Osteoblast (primary cell): Measurements from ENCODE around the gene FBXW7. TPM values are rescaled to one million over a fixed set of nuclear protein-coding genes. Genes with fewer than 3 reads are reported as not detected.

Experiments
- DNase-seq: peaks from one replicate; pipeline ENCODE4 v3.0.0; 2011; ENCODE audit warnings: low spot score, mixed read lengths; ENCODE audit not compliant: insufficient read length; ENCODE audit errors: missing footprints
- H2AFZ ChIP-seq: 2 replicates; pipeline ENCODE4 v1.6.0; 2011; ENCODE audit warnings: mild to moderate bottlenecking, low read length
- H3K27ac ChIP-seq: 2 replicates; pipeline ENCODE4 v1.5.1; 2011; ENCODE audit warnings: mild to moderate bottlenecking, low read depth, low read length, moderate library complexity
- H3K27me3 ChIP-seq: 2 replicates; pipeline ENCODE4 v1.6.0; 2012; ENCODE audit warnings: mild to moderate bottlenecking, control low read depth, inconsistent platforms, low read length, moderate library complexity; ENCODE audit not compliant: insufficient read depth
- H3K36me3 ChIP-seq: 2 replicates; pipeline ENCODE4 v1.5.1; 2011; ENCODE audit warnings: mild to moderate bottlenecking, low read length, control low read depth, moderate library complexity; ENCODE audit not compliant: insufficient read depth
- H3K4me1 ChIP-seq: 2 replicates; pipeline ENCODE4 v1.5.1; 2011; ENCODE audit warnings: mild to moderate bottlenecking, low read length, control low read depth, moderate library complexity; ENCODE audit not compliant: insufficient read depth
- H3K4me2 ChIP-seq: 2 replicates; pipeline ENCODE4 v1.6.0; 2011; ENCODE audit warnings: mild to moderate bottlenecking, low read length; ENCODE audit not compliant: insufficient read depth
- H3K4me3 ChIP-seq: fragments of 200-600 bp; sonication (generic); 3 replicates; pipeline ENCODE4 v1.5.1; 2012; ENCODE audit warnings: mild to moderate bottlenecking, low read length, inconsistent platforms; ENCODE audit not compliant: insufficient read depth
- H3K79me2 ChIP-seq: 2 replicates; pipeline ENCODE4 v1.6.0; 2012; ENCODE audit warnings: mild to moderate bottlenecking, low read length, control low read depth, inconsistent platforms; ENCODE audit not compliant: insufficient read depth
- H3K9me3 ChIP-seq: 2 replicates; pipeline ENCODE4 v1.5.1; 2011; ENCODE audit warnings: low read depth, low read length, control low read depth
- H4K20me1 ChIP-seq: 2 replicates; pipeline ENCODE4 v1.6.0; 2012; ENCODE audit warnings: mild to moderate bottlenecking, low read length, control low read depth; ENCODE audit not compliant: insufficient read depth
- total RNA-seq: library from RNA; depleted of rRNA; stranded (reverse); fragments of >200 nt; gene quantifications from 2 replicates; pipeline ENCODE4 v1.2.3, GENCODE V29; 2012
- TF ChIP-seq, protein P1 (sequence below): IDR thresholded peaks from 2 replicates; pipeline ENCODE4 v1.5.1; 2011; ENCODE audit warnings: mild to moderate bottlenecking, low read depth, low read length, moderate library complexity; ENCODE audit errors: extremely low read depth

FBXW7 gene
- total RNA-seq, 1 donor = 74.9 TPM

DNA sequence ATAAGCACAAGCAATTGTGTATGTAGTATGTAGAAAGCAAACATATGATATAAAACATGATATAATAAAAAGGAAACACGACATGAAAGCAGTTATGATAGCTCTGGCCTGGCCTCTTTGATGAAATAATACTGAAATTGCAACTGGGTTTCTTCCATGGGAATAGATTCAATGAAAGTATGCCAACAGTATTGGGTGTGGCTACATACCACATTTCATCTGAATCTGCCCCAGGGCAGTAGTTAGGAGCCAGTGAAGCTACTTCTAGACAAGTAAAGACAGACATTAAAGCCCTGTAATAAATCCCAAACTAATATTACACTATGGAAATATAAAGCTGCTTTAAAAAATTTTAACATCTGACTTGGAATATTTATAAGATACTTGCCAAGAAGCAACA lies 207.3 kb downstream of the FBXW7 start:
- H3K36me3 ChIP-seq = peaks cover 14% of the 10 kb centered on the region
- no peak overlapping the region for H3K4me2 ChIP-seq

DNA sequence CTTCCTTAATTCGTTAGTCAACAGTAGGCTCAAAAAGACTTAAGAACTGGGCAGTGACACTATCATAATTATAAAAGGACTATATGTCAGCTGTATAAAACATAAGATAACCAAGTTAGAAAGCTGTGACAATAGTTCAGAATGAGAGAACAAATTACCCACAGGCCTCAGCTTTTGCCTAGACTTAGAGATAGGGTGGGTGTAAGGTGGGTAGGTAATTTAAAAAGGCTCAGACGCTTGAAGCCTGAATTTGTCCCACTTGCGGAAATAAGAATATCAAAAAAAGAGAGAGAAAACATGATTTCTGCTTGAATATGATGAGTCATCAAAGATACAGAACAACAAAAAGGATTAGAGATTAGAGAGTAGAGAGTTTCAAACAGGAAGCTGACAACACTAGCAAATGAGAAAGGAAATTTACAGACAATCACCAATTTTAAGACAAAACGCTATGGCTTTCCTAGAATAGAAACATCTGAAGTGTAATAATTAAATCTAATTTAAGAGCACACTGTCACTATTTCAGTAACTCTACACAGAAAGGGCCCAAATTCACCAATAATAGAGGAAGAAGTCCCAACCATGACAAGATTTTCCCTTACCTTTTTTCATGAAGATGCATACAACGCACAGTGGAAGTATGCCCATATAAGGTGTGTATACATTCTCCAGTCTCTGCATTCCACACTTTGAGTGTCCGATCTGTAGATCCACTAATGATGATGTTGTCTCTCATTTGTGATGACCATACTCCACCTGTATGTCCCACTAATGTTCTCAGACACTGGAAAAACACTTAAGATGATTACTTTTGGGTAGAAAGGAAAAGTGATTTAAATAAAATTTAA lies 208.1 kb downstream of the FBXW7 start:
- Histone ChIP-seq H4K20me1 (no peaks in the 10 kb centered on the region), H2AFZ (no peak overlapping the region), H3K4me3 (no peak overlapping the region), H3K79me2 (no peaks in the 10 kb centered on the region), H3K27me3 (no peaks in the 10 kb centered on the region), H3K36me3 (peaks cover 17% of the 10 kb centered on the region), H3K9me3 (no peaks in the 10 kb centered on the region), H3K4me2 (no peak overlapping the region), H3K27ac (no peak overlapping the region), H3K4me1 (no peaks in the 10 kb centered on the region)
- TF ChIP-seq, protein P1, sequence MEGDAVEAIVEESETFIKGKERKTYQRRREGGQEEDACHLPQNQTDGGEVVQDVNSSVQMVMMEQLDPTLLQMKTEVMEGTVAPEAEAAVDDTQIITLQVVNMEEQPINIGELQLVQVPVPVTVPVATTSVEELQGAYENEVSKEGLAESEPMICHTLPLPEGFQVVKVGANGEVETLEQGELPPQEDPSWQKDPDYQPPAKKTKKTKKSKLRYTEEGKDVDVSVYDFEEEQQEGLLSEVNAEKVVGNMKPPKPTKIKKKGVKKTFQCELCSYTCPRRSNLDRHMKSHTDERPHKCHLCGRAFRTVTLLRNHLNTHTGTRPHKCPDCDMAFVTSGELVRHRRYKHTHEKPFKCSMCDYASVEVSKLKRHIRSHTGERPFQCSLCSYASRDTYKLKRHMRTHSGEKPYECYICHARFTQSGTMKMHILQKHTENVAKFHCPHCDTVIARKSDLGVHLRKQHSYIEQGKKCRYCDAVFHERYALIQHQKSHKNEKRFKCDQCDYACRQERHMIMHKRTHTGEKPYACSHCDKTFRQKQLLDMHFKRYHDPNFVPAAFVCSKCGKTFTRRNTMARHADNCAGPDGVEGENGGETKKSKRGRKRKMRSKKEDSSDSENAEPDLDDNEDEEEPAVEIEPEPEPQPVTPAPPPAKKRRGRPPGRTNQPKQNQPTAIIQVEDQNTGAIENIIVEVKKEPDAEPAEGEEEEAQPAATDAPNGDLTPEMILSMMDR = no peak
- no peak for DNase-seq

More for the DNA sequence above, 207.3 kb downstream of the FBXW7 start:
- TF ChIP-seq, protein P1 = no peak
- no peaks in the 10 kb centered on the region for H3K9me3 ChIP-seq
- no peak overlapping the region for H3K4me3 ChIP-seq
- H2AFZ ChIP-seq = no peak overlapping the region
- H4K20me1 ChIP-seq = no peaks in the 10 kb centered on the region
- DNase-seq = no peak
- H3K79me2 ChIP-seq = no peaks in the 10 kb centered on the region
- no peaks in the 10 kb centered on the region for H3K27me3 ChIP-seq
- no peak overlapping the region for H3K27ac ChIP-seq
- no peaks in the 10 kb centered on the region for H3K4me1 ChIP-seq

DNA sequence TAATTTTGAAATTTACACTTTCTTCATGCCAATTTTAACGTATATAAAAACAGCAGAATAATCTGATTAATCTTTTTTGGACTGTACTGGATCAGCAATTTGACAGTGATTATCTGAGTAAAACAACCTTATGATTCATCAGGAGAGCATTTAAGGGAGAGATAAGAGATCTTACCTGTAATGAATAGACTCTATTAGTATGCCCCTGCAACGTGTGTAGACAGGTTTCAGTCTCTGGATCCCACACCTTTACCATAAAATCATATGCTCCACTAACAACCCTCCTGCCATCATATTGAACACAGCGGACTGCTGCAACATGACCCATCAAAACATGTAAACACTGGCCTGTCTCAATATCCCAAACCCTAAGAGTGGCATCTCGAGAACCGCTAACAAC lies 210.1 kb downstream of the FBXW7 start:
- Histone ChIP-seq H3K4me2 (no peak overlapping the region), H3K9me3 (no peaks in the 10 kb centered on the region), H3K27me3 (no peaks in the 10 kb centered on the region), H2AFZ (no peak overlapping the region), H3K4me1 (no peaks in the 10 kb centered on the region), H3K4me3 (no peak overlapping the region), H3K79me2 (no peaks in the 10 kb centered on the region), H4K20me1 (no peaks in the 10 kb centered on the region), H3K27ac (no peak overlapping the region), H3K36me3 (peaks cover 22% of the 10 kb centered on the region)
- no peak for DNase-seq
- TF ChIP-seq, protein P1 = no peak

DNA sequence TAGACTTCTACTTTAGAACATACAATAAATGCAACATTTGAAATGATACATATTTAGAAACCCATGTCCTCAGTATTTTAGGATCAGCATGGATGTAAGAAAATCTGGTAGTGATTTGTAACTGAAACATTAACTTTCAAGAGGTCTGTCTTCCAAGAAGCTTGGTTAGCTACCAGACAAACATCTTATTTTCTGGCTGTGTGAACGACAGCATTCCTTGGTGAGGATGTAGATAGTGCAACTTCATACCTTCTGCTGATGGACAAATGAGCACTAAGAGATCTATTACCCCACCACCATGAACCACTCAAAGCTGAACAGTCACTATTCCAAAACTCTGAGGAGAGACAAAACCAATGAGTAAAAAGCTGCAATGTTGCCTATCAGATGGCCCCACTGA lies 212.7 kb downstream of the FBXW7 start:
- Histone ChIP-seq H3K4me1 (no peaks in the 10 kb centered on the region), H3K36me3 (peaks cover 16% of the 10 kb centered on the region), H3K27me3 (no peaks in the 10 kb centered on the region), H3K79me2 (no peaks in the 10 kb centered on the region), H3K4me2 (no peak overlapping the region), H4K20me1 (no peaks in the 10 kb centered on the region), H3K9me3 (no peaks in the 10 kb centered on the region), H3K4me3 (no peak overlapping the region), H2AFZ (no peak overlapping the region), H3K27ac (no peak overlapping the region)
- no peak for DNase-seq
- TF ChIP-seq, protein P1 = no peak
